ENCODE measurements around the gene IQGAP2. TPM values are rescaled to one million over a fixed set of nuclear protein-coding genes. Genes with fewer than 3 reads are reported as not detected.
A peak's percentile ranks its signal among the peaks of the same experiment; 100 is the strongest.

Gene IQGAP2
- total and polyA plus RNA-seq, 9 of the 15 experiments (the other 6 are each of a cell fraction or from before 2014, with no cell fraction given): 8.7 to 23.2 (median 17.4) TPM

DNA sequence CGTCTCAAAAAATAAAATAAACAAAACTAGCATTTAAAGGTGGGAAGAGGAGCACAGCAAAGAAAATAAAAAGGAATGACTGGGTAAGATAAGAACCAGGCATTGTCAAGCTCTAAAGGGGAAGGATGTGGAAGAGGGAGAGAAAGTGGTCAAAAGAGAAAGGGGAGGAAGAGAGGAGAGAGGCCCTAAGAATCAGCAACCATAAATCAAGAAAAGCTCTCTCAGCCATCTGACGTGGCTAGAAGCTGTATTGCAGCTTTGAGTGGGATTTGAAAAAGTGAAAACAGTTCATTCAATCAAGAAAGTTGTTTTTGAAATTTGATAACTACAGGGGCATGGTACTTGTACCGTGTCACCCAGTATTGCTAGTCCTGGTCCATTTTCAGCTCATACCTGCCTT is 267.4 kb downstream of the IQGAP2 start:
- in situ Hi-C loops (cut with MboI) (no loop called here), intact Hi-C loops (cut with micrococcal nuclease) (no loop called here)
- Histone ChIP-seq H3K36me3 (ENCODE audit: control insufficient read depth, insufficient read depth, low read length) (peaks cover 3% of the 10 kb centered on the region; the same call in 1 of the 3 replicates), H3K79me2 (ENCODE audit: control insufficient read depth, insufficient read depth, low read length) (no peaks in the 10 kb centered on the region), H3K9me3 (replicated peaks; ENCODE audit: control insufficient read depth, insufficient read depth, low read depth, low read length) (no peaks in the 10 kb centered on the region), H3K27me3 (ENCODE audit: control insufficient read depth in 2 of 2, insufficient read depth in 2 of 2, low read length in 2 of 2) (no peaks in the 10 kb centered on the region), H3K9ac (ENCODE audit: insufficient read depth in 1 of 2, low read depth in 2 of 2, low read length in 2 of 2) (no peak overlapping the region), H2AFZ (ENCODE audit: low read depth, low read length) (no peak overlapping the region), H3K9me1 (ENCODE audit: control insufficient read depth, insufficient read depth, low read length) (no peaks in the 10 kb centered on the region), H4K20me1 (replicated peaks; ENCODE audit: control insufficient read depth, insufficient read depth, low read length) (no peaks in the 10 kb centered on the region), H3K4me2 (ENCODE audit: insufficient read depth, low read length) (no peak overlapping the region), H3K4me1 (replicated peaks in 1 of 2; ENCODE audit: control insufficient read depth in 2 of 2, insufficient read depth in 2 of 2, low read length in 2 of 2) (peaks cover 3 to 6% of the 10 kb centered on the region in 2 experiments; a peak in 2 of 5 replicates), H3K27ac (ENCODE audit: extremely low read depth, low read depth, low read length) (no peak overlapping the region), H3K4me3 (no peak overlapping the region)
- CTCF ChIA-PET (ENCODE audit: low intra/inter-chr PET ratio): no interaction called here
- 47% methylated on average over 3 of the region's 3 CpGs for WGBS (ENCODE audit: insufficient coverage, low coverage, missing lambda C conversion rate)
- FAIRE-seq (peak; percentile 23), ATAC-seq (no peak), DNase-seq (ENCODE audit: extremely low read depth in 1 of 4, low spot score in 3 of 4) (no peak)
- no TSS peak for BruUV-seq (replicated peaks)
- POLR2A ChIA-PET: interaction anchor here (0.6 to 4.1 kb wide), 2 partner anchors 10 to 12 kb away, joined by 3 to 16 read pairs; no protein-coding TSS in a partner anchor
- TF ChIP-seq, protein P1, sequence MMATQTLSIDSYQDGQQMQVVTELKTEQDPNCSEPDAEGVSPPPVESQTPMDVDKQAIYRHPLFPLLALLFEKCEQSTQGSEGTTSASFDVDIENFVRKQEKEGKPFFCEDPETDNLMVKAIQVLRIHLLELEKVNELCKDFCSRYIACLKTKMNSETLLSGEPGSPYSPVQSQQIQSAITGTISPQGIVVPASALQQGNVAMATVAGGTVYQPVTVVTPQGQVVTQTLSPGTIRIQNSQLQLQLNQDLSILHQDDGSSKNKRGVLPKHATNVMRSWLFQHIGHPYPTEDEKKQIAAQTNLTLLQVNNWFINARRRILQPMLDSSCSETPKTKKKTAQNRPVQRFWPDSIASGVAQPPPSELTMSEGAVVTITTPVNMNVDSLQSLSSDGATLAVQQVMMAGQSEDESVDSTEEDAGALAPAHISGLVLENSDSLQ (IDR thresholded peaks at IDR 0.05): peak; percentile 56
- TF ChIP-seq PYGO2 (tag; IDR thresholded peaks at IDR 0.05): no peak
- TF ChIP-seq, protein P2, sequence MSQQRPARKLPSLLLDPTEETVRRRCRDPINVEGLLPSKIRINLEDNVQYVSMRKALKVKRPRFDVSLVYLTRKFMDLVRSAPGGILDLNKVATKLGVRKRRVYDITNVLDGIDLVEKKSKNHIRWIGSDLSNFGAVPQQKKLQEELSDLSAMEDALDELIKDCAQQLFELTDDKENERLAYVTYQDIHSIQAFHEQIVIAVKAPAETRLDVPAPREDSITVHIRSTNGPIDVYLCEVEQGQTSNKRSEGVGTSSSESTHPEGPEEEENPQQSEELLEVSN (IDR thresholded peaks at IDR 0.05; ENCODE audit: borderline replicate concordance in 1 of 2, extremely low read depth in 1 of 2, insufficient read depth in 1 of 2, insufficient read length in 1 of 2, low read depth in 1 of 2, low read length in 1 of 2, poor library complexity in 1 of 2, severe bottlenecking in 1 of 2): no peak
- TF ChIP-seq, protein P3, sequence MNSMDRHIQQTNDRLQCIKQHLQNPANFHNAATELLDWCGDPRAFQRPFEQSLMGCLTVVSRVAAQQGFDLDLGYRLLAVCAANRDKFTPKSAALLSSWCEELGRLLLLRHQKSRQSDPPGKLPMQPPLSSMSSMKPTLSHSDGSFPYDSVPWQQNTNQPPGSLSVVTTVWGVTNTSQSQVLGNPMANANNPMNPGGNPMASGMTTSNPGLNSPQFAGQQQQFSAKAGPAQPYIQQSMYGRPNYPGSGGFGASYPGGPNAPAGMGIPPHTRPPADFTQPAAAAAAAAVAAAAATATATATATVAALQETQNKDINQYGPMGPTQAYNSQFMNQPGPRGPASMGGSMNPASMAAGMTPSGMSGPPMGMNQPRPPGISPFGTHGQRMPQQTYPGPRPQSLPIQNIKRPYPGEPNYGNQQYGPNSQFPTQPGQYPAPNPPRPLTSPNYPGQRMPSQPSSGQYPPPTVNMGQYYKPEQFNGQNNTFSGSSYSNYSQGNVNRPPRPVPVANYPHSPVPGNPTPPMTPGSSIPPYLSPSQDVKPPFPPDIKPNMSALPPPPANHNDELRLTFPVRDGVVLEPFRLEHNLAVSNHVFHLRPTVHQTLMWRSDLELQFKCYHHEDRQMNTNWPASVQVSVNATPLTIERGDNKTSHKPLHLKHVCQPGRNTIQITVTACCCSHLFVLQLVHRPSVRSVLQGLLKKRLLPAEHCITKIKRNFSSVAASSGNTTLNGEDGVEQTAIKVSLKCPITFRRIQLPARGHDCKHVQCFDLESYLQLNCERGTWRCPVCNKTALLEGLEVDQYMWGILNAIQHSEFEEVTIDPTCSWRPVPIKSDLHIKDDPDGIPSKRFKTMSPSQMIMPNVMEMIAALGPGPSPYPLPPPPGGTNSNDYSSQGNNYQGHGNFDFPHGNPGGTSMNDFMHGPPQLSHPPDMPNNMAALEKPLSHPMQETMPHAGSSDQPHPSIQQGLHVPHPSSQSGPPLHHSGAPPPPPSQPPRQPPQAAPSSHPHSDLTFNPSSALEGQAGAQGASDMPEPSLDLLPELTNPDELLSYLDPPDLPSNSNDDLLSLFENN (IDR thresholded peaks at IDR 0.05; ENCODE audit: low read depth in 2 of 2, low read length in 2 of 2): no peak
- no peak for TF ChIP-seq ZNF224 (CRISPR knock-in tag; IDR thresholded peaks at IDR 0.05)
- no peak for TF ChIP-seq YBX1 (IDR thresholded peaks at IDR 0.05)
- TF ChIP-seq CBX1 (IDR thresholded peaks at IDR 0.05; ENCODE audit: low read depth): no peak
- TF ChIP-seq ZNF609 (CRISPR knock-in tag; IDR thresholded peaks at IDR 0.05; ENCODE audit: borderline replicate concordance): no peak
- no peak for TF ChIP-seq SIN3B (IDR thresholded peaks at IDR 0.05; ENCODE audit: low read depth)
- TF ChIP-seq POU5F1 (IDR thresholded peaks at IDR 0.05; ENCODE audit: borderline replicate concordance, low read depth, low read length, partially characterized antibody): no peak
- TF ChIP-seq PHTF2 (CRISPR knock-in tag; IDR thresholded peaks at IDR 0.05): no peak
